Lung (tissue), 12 donors: ENCODE measurements around the gene ABCA4. TPM values are rescaled to one million over a fixed set of nuclear protein-coding genes. Genes with fewer than 3 reads are reported as not detected.

Source experiments
- ATAC-seq: fragments of 200-7000 bp; cut with Tn5 transposase; one replicate; pipeline ENCODE4 v1.9.1; 2020; ENCODE audit warnings: moderate number of reproducible peaks; ENCODE audit not compliant: insufficient read depth, low FRiP score
- DNase-seq, 3 donors: peaks; one replicate each; pipeline ENCODE4 v3.0.0-alpha.2; 2013 to 2017
- H3K27ac ChIP-seq, 2 donors: one replicate each; pipeline ENCODE4 v1.5.1; 2013; ENCODE audit warnings: mild to moderate bottlenecking in 2 of 2, moderate library complexity in 2 of 2, control low read depth in 1 of 2, inconsistent platforms in 1 of 2, low read depth in 1 of 2, low read length in 1 of 2
- H3K27me3 ChIP-seq, 3 donors: one replicate each; pipeline ENCODE4 v1.5.1; 2013; ENCODE audit warnings: low read length in 2 of 3; ENCODE audit not compliant: control insufficient read depth in 3 of 3, insufficient read depth in 3 of 3
- H3K36me3 ChIP-seq, 4 donors: one replicate each; pipeline ENCODE4 v1.5.1; 2013; ENCODE audit warnings: low read length in 4 of 4, mild to moderate bottlenecking in 1 of 4, moderate library complexity in 1 of 4; ENCODE audit not compliant: control insufficient read depth in 4 of 4, insufficient read depth in 4 of 4
- H3K4me1 ChIP-seq, 5 donors: one replicate each; pipeline ENCODE4 v1.5.1; 2013; ENCODE audit warnings: low read length in 5 of 5, mild to moderate bottlenecking in 2 of 5, moderate library complexity in 1 of 5; ENCODE audit not compliant: control insufficient read depth in 5 of 5, insufficient read depth in 5 of 5
- H3K4me3 ChIP-seq: one replicate; pipeline ENCODE4 v1.5.1; 2013; ENCODE audit warnings: mild to moderate bottlenecking, control low read depth, moderate library complexity
- H3K9ac ChIP-seq, 2 donors: one replicate each; pipeline ENCODE4 v1.5.1; 2013; ENCODE audit warnings: low read length in 2 of 2, control low read depth in 1 of 2; ENCODE audit not compliant: insufficient read depth in 1 of 2
- H3K9me3 ChIP-seq, 4 donors: one replicate each; pipeline ENCODE4 v1.5.1; 2013; ENCODE audit warnings: low read length in 3 of 4, mild to moderate bottlenecking in 1 of 4, moderate library complexity in 1 of 4; ENCODE audit not compliant: control insufficient read depth in 4 of 4, insufficient read depth in 3 of 4
- CTCF ChIP-seq: IDR thresholded peaks from 2 replicates; pipeline ENCODE4 v1.5.1; 2012; ENCODE audit warnings: mild to moderate bottlenecking; ENCODE audit errors: control extremely low read depth, extremely low read depth
- WGBS, 2 donors: extraction: QIAGEN DNeasy Blood & Tissue Kit; methylation state at CpG; one replicate each; pipeline ENCODE4 v1.1.7; 2013; 5-methylcytosine and 5-hydroxymethylcytosine counted together
- polyA plus RNA-seq, 2 donors: library from polyadenylated mRNA; stranded (reverse); fragments of 200-250 nt; gene quantifications; one replicate each; pipeline ENCODE4 v1.2.1, GENCODE V29; 2013
- total RNA-seq, 2 donors: library from RNA; depleted of rRNA in 1 of 2; stranded (reverse); fragments of >200 nt in 1 of 2; gene quantifications; one replicate each; pipeline ENCODE4 v1.2.1, GENCODE V29; 2014 to 2021
- donor health status: control.
- donor health status: control.
- donor health status: Bipolar disorder and iron deficiency.
- donor health status: healthy.
- donor health status: DM: yes; HTN: yes; CAD: no.

The ABCA4 gene
- total and polyA plus RNA-seq, 4 donors, result 0.21 to 1.0 (median 0.67) TPM

GRCh38 chr1:94104776-94105580, 16.0 kb downstream of the ABCA4 start:
- no peaks in the 10 kb centered on the region for H3K36me3 ChIP-seq
- DNase-seq, result no peak
- no peak for TF ChIP-seq CTCF
- peaks cover 0 to 18% (median 0%) of the 10 kb centered on the region in 5 donors for H3K4me1 ChIP-seq
- H3K9ac ChIP-seq, result no peak overlapping the region
- WGBS, 2 donors, result 76 to 80% methylated on average over 10 of the region's 10 CpGs
- no peak for ATAC-seq
- no peaks in the 10 kb centered on the region for H3K27me3 ChIP-seq
- no peaks in the 10 kb centered on the region for H3K9me3 ChIP-seq
- no peak overlapping the region for H3K27ac ChIP-seq
- no peak overlapping the region for H3K4me3 ChIP-seq

- no peak overlapping the region for H3K27ac ChIP-seq
- DNase-seq, result no peak
Measured at GRCh38 chr1:94104127-94104684, 16.7 kb downstream of the ABCA4 start.

GRCh38 chr1:94103608-94104007, 17.3 kb downstream of the ABCA4 start:
- WGBS, 2 donors, result 88 to 97% methylated on average over 4 of the region's 4 CpGs
- Histone ChIP-seq H3K9ac (no peak overlapping the region), H3K4me1 (peaks cover 0 to 18% (median 0%) of the 10 kb centered on the region in 5 donors), H3K36me3 (no peaks in the 10 kb centered on the region), H3K27me3 (no peaks in the 10 kb centered on the region), H3K4me3 (no peak overlapping the region), H3K27ac (no peak overlapping the region), H3K9me3 (no peaks in the 10 kb centered on the region)
- ATAC-seq (no peak), DNase-seq (no peak)
- TF ChIP-seq CTCF, result no peak

More at GRCh38 chr1:94104127-94104684, 16.7 kb downstream of the ABCA4 start:
- H3K36me3 ChIP-seq, result no peaks in the 10 kb centered on the region
- no peak for ATAC-seq
- TF ChIP-seq CTCF, result no peak
- 88% methylated on average over 9 of the region's 9 CpGs for WGBS, 2 donors
- no peak overlapping the region for H3K4me3 ChIP-seq
- H3K9me3 ChIP-seq, result no peaks in the 10 kb centered on the region
- no peaks in the 10 kb centered on the region for H3K27me3 ChIP-seq
- H3K4me1 ChIP-seq, result peaks cover 0 to 18% (median 0%) of the 10 kb centered on the region in 5 donors
- H3K9ac ChIP-seq, result no peak overlapping the region
